Bronchial epithelial cell (primary cell): Measurements from ENCODE around the gene PEPD. TPM values are rescaled to one million over a fixed set of nuclear protein-coding genes. Genes with fewer than 3 reads are reported as not detected.
"Not testable (repeated sequence)": the region's sequence is repeated elsewhere in the genome, so short reads cannot be mapped to it uniquely, and the experiment has no call there.

Experiments used
- DNase-seq: peaks from one replicate; pipeline ENCODE4 v3.0.0-alpha.2; 2010; ENCODE audit warnings: low read depth
- FAIRE-seq: peaks from 2 replicates; lab custom pipeline; 2011; peaks lifted over from hg19 to GRCh38; lab: Jason Lieb, UNC
- H3K27me3 ChIP-seq: 2 replicates; pipeline ENCODE4 v1.5.1; 2011; ENCODE audit warnings: low read length; ENCODE audit not compliant: control insufficient read depth, insufficient read depth
- H3K36me3 ChIP-seq: 2 replicates; pipeline ENCODE4 v1.5.1; 2011; ENCODE audit warnings: low read length; ENCODE audit not compliant: control insufficient read depth, insufficient read depth
- H3K4me3 ChIP-seq: 2 replicates; pipeline ENCODE4 v1.5.1; 2011; ENCODE audit warnings: mild to moderate bottlenecking, low read depth, low read length, control low read depth
- total RNA-seq: library from RNA; depleted of rRNA; stranded (reverse); fragments of >200 nt; gene quantifications from 2 replicates; pipeline ENCODE4 v1.2.1, GENCODE V29; 2014
- TF ChIP-seq, protein P1 (sequence below): IDR thresholded peaks from 2 replicates; pipeline ENCODE4 v1.5.1; 2011; ENCODE audit warnings: mild to moderate bottlenecking, moderate library complexity, low read length, control low read depth, inconsistent platforms; ENCODE audit not compliant: insufficient read depth, severe bottlenecking

Gene PEPD
- total RNA-seq, 1 donor from 2014 or later, result 35.8 TPM

DNA sequence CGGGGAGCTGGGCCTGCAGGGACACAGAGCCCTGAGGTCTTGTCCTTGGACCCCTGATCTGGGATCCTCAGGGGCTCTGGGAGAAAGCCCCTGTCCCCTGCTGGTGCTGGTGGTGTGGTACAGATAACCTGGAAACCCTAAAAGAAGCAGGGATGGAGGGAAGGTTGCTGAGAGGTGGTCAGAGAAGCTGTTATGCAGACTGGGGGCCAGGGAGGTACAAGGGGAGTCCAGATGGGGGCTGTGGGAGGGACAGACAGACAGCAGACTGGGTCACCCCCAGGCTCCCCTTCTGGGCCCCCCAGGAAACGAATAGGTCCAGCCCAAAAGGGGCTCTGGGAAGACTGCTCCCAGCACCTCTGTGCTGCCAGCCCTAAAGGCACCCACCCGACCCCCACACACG, 34.7 kb upstream of the PEPD start:
- FAIRE-seq, result no peak
- TF ChIP-seq, protein P1, sequence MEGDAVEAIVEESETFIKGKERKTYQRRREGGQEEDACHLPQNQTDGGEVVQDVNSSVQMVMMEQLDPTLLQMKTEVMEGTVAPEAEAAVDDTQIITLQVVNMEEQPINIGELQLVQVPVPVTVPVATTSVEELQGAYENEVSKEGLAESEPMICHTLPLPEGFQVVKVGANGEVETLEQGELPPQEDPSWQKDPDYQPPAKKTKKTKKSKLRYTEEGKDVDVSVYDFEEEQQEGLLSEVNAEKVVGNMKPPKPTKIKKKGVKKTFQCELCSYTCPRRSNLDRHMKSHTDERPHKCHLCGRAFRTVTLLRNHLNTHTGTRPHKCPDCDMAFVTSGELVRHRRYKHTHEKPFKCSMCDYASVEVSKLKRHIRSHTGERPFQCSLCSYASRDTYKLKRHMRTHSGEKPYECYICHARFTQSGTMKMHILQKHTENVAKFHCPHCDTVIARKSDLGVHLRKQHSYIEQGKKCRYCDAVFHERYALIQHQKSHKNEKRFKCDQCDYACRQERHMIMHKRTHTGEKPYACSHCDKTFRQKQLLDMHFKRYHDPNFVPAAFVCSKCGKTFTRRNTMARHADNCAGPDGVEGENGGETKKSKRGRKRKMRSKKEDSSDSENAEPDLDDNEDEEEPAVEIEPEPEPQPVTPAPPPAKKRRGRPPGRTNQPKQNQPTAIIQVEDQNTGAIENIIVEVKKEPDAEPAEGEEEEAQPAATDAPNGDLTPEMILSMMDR, result no peak
- DNase-seq, result no peak

DNA sequence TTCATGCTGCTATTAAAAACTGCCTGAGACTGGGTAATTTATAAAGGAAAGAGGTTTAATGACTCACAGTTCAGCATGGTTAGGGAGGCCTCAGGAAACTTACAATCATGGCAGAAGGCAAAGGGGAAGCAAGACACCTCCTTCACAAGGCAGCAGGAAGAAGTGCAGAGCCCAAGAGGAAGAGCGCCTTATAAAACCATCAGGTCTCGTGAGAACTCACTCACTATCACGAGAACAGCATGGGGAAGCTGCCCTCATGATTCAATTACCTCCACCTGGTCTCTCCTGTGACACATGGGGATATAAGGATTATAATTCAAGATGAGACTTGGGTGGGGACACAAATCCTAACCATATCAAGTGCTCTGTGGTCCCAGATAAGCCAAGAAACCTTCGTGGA, 34.1 kb upstream of the PEPD start:
- H3K4me3 ChIP-seq, H3K27me3 ChIP-seq, DNase-seq, FAIRE-seq, H3K36me3 ChIP-seq: not testable (repeated sequence)

More for the DNA sequence above, 34.7 kb upstream of the PEPD start:
- no peaks in the 10 kb centered on the region for H3K27me3 ChIP-seq
- H3K36me3 ChIP-seq, result no peaks in the 10 kb centered on the region
- H3K4me3 ChIP-seq, result no peak overlapping the region

DNA sequence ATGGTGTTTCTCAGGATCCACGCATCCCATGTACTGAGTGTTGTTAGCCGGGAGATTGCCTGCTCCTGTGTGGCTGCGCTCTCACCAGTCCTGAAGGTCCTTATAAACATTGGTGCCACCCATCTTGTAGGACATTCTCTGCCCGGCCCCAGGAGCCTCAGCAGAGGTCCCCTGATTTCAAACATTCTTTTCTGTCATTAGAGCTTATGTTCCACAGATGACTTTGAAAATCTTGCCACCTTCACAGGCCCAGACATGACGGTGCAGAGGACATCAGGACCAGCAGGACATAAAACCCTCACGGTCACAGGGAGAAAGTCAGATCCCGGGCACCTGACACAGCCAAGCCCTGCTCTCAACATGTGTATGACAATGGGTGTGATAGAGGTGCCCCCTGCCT, 33.2 kb upstream of the PEPD start:
- Histone ChIP-seq H3K27me3 (no peaks in the 10 kb centered on the region), H3K4me3 (no peak overlapping the region), H3K36me3 (no peaks in the 10 kb centered on the region)
- FAIRE-seq, result no peak
- no peak for DNase-seq
- TF ChIP-seq, protein P1, result no peak

DNA sequence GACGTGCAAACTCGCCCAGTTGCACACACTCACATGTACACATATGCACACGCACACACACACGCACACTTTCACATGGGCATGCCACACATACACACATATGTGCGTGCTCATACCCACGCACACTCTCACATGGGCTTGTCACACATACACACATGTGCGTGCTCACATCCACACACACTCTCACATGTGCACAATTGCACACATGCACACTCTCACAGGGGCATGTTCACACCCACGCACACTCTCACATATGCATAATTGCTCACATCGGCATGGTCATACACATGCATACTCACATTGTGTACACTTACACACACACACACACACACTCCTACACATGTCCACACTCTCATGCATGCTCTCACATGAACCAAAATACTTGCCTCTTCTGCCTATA, 32.8 kb upstream of the PEPD start:
- FAIRE-seq (peak; percentile 40), DNase-seq (no peak)
- H3K36me3 ChIP-seq, result no peaks in the 10 kb centered on the region
- no peaks in the 10 kb centered on the region for H3K27me3 ChIP-seq
- TF ChIP-seq, protein P1, result no peak
- H3K4me3 ChIP-seq, result no peak overlapping the region

- DNase-seq, result no peak
- H3K4me3 ChIP-seq, result no peak overlapping the region
- no peak for FAIRE-seq
- H3K36me3 ChIP-seq, result no peaks in the 10 kb centered on the region
- no peaks in the 10 kb centered on the region for H3K27me3 ChIP-seq
- TF ChIP-seq, protein P1, result no peak
Measured at GRCh38 chr19:33553530-33554310, 32.1 kb upstream of the PEPD start.

GRCh38 chr19:33552928-33553279, 31.3 kb upstream of the PEPD start:
- H3K4me3 ChIP-seq, result no peak overlapping the region
- TF ChIP-seq, protein P1, result no peak
- DNase-seq (no peak), FAIRE-seq (no peak)
- H3K27me3 ChIP-seq, result no peaks in the 10 kb centered on the region
- H3K36me3 ChIP-seq, result no peaks in the 10 kb centered on the region
